K562 (cell line): ENCODE data around the gene CSTPP1. TPM values are rescaled to one million over a fixed set of nuclear protein-coding genes. Genes with fewer than 3 reads are reported as not detected.

ENCODE experiments used
- ARID2 ChIP-seq: fragments of 450-650 bp; IDR thresholded peaks from 2 replicates; pipeline ENCODE4 v1.6.1; 2017; ENCODE audit warnings: antibody characterized with exemption, mild to moderate bottlenecking
- ATF1 ChIP-seq, 2 experiments: fragments of 450-650 bp in 1 of 2; IDR thresholded peaks; 2 replicates each; pipeline ENCODE4 v1.6.1; 2016; ENCODE audit warnings: missing compliant biosample characterization in 1 of 2, missing genetic modification characterization in 1 of 2
- CC2D1A ChIP-seq: fragments of 450-650 bp; IDR thresholded peaks from 2 replicates; pipeline ENCODE4 v1.6.1; 2017; ENCODE audit warnings: mild to moderate bottlenecking
- CREB3L1 ChIP-seq: fragments of 450-650 bp; IDR thresholded peaks from 2 replicates; pipeline ENCODE4 v1.6.1; 2014; ENCODE audit warnings: low read depth, mild to moderate bottlenecking, moderate library complexity, borderline replicate concordance
- FOXK2 ChIP-seq, 2 experiments: fragments of 450-650 bp; IDR thresholded peaks in 1 of 2; conservative IDR thresholded peaks in 1 of 2; 2 replicates each; pipeline ENCODE4 v1.6.1; 2016; ENCODE audit warnings: low read depth in 2 of 2, mild to moderate bottlenecking in 1 of 2
- FUS ChIP-seq: fragments of 200-400 bp; formaldehyde crosslinking; optimal IDR thresholded peaks from 2 replicates; pipeline ENCODE3; 2017; ENCODE audit warnings: low read depth, low read length
- HDGF ChIP-seq: fragments of 450-650 bp; IDR thresholded peaks from 2 replicates; pipeline ENCODE4 v1.6.1; 2016
- MED1 ChIP-seq: sonication (generic); formaldehyde crosslinking; IDR thresholded peaks from 2 replicates; pipeline ENCODE4 v1.8.1; 2023; ENCODE audit warnings: missing genetic modification reagents, borderline replicate concordance
- MEIS2 ChIP-seq: fragments of 450-650 bp; IDR thresholded peaks from 2 replicates; pipeline ENCODE4 v1.6.1; 2014; ENCODE audit warnings: mild to moderate bottlenecking; ENCODE audit not compliant: partially characterized antibody
- MIER1 ChIP-seq: fragments of 450-650 bp; IDR thresholded peaks from 2 replicates; pipeline ENCODE4 v1.6.1; 2016; ENCODE audit warnings: antibody characterized with exemption, mild to moderate bottlenecking, low read depth
- MYC ChIP-seq, 2 experiments: fragments of 250-450 bp in 1 of 2; sonication (Bioruptor Pico) in 1 of 2; IDR thresholded peaks; 2 replicates each; pipeline versions ENCODE4 v1.5.1 to v1.6.1; 2012 to 2021; ENCODE audit warnings: low read depth in 2 of 2, borderline replicate concordance in 1 of 2, improper control_type of control experiment in 1 of 2, low read length in 1 of 2, mild to moderate bottlenecking in 1 of 2, moderate library complexity in 1 of 2
- NFIX ChIP-seq: fragments of 250-450 bp; sonication (Bioruptor Pico); IDR thresholded peaks from 2 replicates; pipeline ENCODE4 v1.4.0; 2020; ENCODE audit warnings: low read depth, mild to moderate bottlenecking, moderate library complexity
- PML ChIP-seq: IDR thresholded peaks from 2 replicates; pipeline ENCODE4 v1.6.1; 2012; ENCODE audit warnings: low read length, inconsistent platforms
- REST ChIP-seq, 2 experiments: fragments of 450-650 bp; formaldehyde crosslinking in 1 of 2; IDR thresholded peaks; 2 replicates each; pipeline versions ENCODE4 v1.4.0 to v1.6.1; 2014 to 2020; ENCODE audit warnings: mild to moderate bottlenecking in 2 of 2, borderline replicate concordance in 1 of 2, low read depth in 1 of 2
- SIN3A ChIP-seq, 2 experiments: fragments of 150-350 bp in 1 of 2; IDR thresholded peaks; 2 replicates each; pipeline ENCODE4 v1.6.1; 2011 to 2016; ENCODE audit warnings: borderline replicate concordance in 2 of 2, low read depth in 2 of 2, low read length in 2 of 2, mild to moderate bottlenecking in 2 of 2, moderate library complexity in 2 of 2; ENCODE audit not compliant: control insufficient read depth in 1 of 2
- SMARCA4 ChIP-seq: fragments of 450-650 bp; IDR thresholded peaks from 2 replicates; pipeline ENCODE4 v1.6.1; 2016
- TOE1 ChIP-seq, 2 experiments: fragments of 450-650 bp in 1 of 2; sonication (generic) in 1 of 2; formaldehyde crosslinking in 1 of 2; IDR thresholded peaks; 2 replicates each; pipeline versions ENCODE4 v1.7.1 to v1.8.0; 2016 to 2022; ENCODE audit warnings: borderline replicate concordance in 2 of 2, mild to moderate bottlenecking in 2 of 2, antibody characterized with exemption in 1 of 2, inconsistent platforms in 1 of 2, low read depth in 1 of 2, missing genetic modification reagents in 1 of 2, moderate library complexity in 1 of 2
- polyA plus RNA-seq, 8 experiments: library from polyadenylated mRNA; depleted of rRNA in 4 of 8; stranded (reverse) in 5 of 8; unstranded in 3 of 8; fragments of >200 nt; fragmentation: Nextera tagmentation in 2 of 8; fragmentation: Illumina TruSeq in 1 of 8; extraction: Ambion mirVana in 2 of 8; extraction: Trizol in 1 of 8; gene quantifications; 2 replicates each; pipeline versions ENCODE4 v1.2.1 to v1.2.3, GENCODE V29; 2011 to 2014; ENCODE audit warnings: inconsistent platforms in 1 of 8, missing spikeins in 1 of 8
- total RNA-seq, 7 experiments: library from RNA; depleted of rRNA in 6 of 7; stranded (reverse); fragments of >200 nt in 6 of 7; fragmentation: Illumina TruSeq in 2 of 7; extraction: Trizol in 2 of 7; gene quantifications; 2 replicates each; pipeline versions ENCODE4 v1.2.1 to v1.2.3, GENCODE V29; 2011 to 2021; ENCODE audit warnings: low replicate concordance in 1 of 7

CSTPP1 gene
- total and polyA plus RNA-seq, 9 of the 15 experiments (the other 6 are each of a cell fraction or from before 2014, with no cell fraction given), result 6.5 to 17.8 (median 9.2) TPM

DNA sequence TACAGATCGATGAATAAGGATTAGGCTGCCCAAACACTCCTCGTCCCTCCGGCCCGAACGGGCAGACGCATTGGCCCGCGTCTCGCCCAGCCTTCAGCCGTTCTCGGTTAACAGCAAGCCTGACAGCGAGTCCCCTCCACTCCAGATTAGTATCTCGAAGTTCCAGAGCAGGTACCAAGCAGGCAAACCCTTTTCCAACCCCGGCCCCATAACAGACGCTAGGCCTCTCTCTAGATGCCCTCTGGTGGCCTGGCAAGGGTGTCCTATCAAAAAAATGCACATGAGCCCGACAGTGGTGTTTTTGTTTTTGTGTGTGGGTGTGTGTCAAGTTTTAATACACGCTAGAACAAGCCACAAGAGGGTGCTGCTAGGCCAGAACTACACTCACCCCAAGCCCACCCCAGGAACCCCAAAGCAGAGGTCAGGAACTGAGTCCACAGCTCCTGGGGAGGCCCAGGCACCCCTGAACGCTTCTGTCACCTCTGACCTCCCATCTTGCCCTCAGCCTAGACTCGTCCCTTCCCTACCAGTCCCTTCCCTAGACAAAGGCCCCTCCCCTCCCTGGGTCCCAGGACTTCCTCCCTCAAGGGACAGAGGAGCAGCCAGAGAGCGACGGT, 240.8 kb downstream of the CSTPP1 start (continued):
- TF ChIP-seq REST (IDR thresholded peaks at IDR 0.05; ENCODE audit: borderline replicate concordance) (peak; percentile 64), REST (CRISPR knock-in tag; IDR thresholded peaks at IDR 0.05; ENCODE audit: low read depth) (no peak), TOE1 (IDR thresholded peaks at IDR 0.05; ENCODE audit: borderline replicate concordance) (peak; percentile 29; the same call in 1 of the 2 replicates), TOE1 (CRISPR knock-in tag; IDR thresholded peaks at IDR 0.05; ENCODE audit: borderline replicate concordance, low read depth) (no peak), MEIS2 (peak; percentile 9), MIER1 (0 out of 2 replicates have a peak, but pooled peaks have one; percentile 35), NFIX (CRISPR knock-in tag) (no peak), FUS (no peak), FOXK2 (conservative IDR thresholded peaks at IDR 0.05 in 1 of 2, IDR thresholded peaks at IDR 0.05 in 1 of 2; ENCODE audit: low read depth in 2 of 2) (peak; percentile 82 to 84), ARID2 (0 out of 2 replicates have a peak, but pooled peaks have one; percentile 28), SIN3A (IDR thresholded peaks at IDR 0.05; ENCODE audit: borderline replicate concordance in 2 of 2, control insufficient read depth in 1 of 2, low read depth in 2 of 2, low read length in 2 of 2) (peak in 1 of 2 experiments; percentile 66; a peak in 1 of 4 replicates), HDGF (peak; percentile 81; the same call in 1 of the 2 replicates), CC2D1A (peak; percentile 66; the same call in 1 of the 2 replicates), MED1 (no peak), MYC (IDR thresholded peaks at IDR 0.05; ENCODE audit: low read depth, low read length) (peak; percentile 7; the same call in 1 of the 2 replicates), MYC (CRISPR knock-in tag; IDR thresholded peaks at IDR 0.05; ENCODE audit: borderline replicate concordance, low read depth) (peak; percentile 35; the same call in 1 of the 2 replicates), SMARCA4 (0 out of 2 replicates have a peak, but pooled peaks have one; percentile 61), PML (0 out of 2 replicates have a peak, but pooled peaks have one; percentile 2), CREB3L1 (peak; percentile 44; the same call in 1 of the 2 replicates), ATF1 (CRISPR knock-in tag; IDR thresholded peaks at IDR 0.05) (no peak), ATF1 (tag; IDR thresholded peaks at IDR 0.05) (peak; percentile 80)
